Coronary artery (tissue), 2 donors: ENCODE data around the gene SRC.

Experiments used
- DNase-seq: peaks from one replicate; pipeline ENCODE4 v3.0.0-alpha.2; 2017; ENCODE audit warnings: low spot score
- H3K27ac ChIP-seq, 2 donors: fragments of 200-600 bp; sonication (generic); one replicate each; pipeline ENCODE4 v1.5.1; 2016 to 2019
- H3K4me3 ChIP-seq: fragments of 200-600 bp; sonication (generic); 2 replicates; pipeline ENCODE4 v1.5.1; 2016; ENCODE audit warnings: mild to moderate bottlenecking, moderate library complexity
- TF ChIP-seq, protein P1 (sequence below): fragments of 200-600 bp; sonication (generic); IDR thresholded peaks from one replicate; pipeline ENCODE4 v1.5.1; 2019; ENCODE audit warnings: antibody characterized with exemption

Gene SRC

GRCh38 chr20:37395410-37395797, 49.5 kb downstream of the SRC start:
- TF ChIP-seq, protein P1, sequence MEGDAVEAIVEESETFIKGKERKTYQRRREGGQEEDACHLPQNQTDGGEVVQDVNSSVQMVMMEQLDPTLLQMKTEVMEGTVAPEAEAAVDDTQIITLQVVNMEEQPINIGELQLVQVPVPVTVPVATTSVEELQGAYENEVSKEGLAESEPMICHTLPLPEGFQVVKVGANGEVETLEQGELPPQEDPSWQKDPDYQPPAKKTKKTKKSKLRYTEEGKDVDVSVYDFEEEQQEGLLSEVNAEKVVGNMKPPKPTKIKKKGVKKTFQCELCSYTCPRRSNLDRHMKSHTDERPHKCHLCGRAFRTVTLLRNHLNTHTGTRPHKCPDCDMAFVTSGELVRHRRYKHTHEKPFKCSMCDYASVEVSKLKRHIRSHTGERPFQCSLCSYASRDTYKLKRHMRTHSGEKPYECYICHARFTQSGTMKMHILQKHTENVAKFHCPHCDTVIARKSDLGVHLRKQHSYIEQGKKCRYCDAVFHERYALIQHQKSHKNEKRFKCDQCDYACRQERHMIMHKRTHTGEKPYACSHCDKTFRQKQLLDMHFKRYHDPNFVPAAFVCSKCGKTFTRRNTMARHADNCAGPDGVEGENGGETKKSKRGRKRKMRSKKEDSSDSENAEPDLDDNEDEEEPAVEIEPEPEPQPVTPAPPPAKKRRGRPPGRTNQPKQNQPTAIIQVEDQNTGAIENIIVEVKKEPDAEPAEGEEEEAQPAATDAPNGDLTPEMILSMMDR: no peak
- Histone ChIP-seq H3K4me3 (no peak overlapping the region), H3K27ac (peak overlapping the region in 1 of 2 donors; percentile 3)
- DNase-seq: no peak

DNA sequence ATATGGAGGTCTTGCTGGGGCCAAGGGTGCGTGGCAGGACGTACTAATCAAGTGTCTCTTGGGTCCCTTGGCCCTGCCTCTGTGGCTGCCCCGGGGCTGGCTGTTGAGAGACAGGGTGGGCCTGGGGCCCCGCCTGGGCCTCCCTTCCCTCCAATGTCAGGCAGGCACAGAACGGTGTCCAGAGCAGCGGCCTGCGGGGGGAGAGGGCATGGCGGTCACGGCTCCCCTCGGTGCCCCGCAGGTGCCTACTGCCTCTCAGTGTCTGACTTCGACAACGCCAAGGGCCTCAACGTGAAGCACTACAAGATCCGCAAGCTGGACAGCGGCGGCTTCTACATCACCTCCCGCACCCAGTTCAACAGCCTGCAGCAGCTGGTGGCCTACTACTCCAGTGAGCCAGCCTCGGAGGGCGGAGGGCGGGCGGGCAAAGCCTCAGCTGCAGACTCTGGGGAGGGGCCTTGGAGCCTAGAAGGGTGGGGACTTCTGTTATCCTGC, 50.0 kb downstream of the SRC start:
- no peak overlapping the region for H3K4me3 ChIP-seq
- no peak for DNase-seq
- TF ChIP-seq, protein P1: no peak
- peak overlapping the region in 1 of 2 donors; percentile 3 for H3K27ac ChIP-seq

DNA sequence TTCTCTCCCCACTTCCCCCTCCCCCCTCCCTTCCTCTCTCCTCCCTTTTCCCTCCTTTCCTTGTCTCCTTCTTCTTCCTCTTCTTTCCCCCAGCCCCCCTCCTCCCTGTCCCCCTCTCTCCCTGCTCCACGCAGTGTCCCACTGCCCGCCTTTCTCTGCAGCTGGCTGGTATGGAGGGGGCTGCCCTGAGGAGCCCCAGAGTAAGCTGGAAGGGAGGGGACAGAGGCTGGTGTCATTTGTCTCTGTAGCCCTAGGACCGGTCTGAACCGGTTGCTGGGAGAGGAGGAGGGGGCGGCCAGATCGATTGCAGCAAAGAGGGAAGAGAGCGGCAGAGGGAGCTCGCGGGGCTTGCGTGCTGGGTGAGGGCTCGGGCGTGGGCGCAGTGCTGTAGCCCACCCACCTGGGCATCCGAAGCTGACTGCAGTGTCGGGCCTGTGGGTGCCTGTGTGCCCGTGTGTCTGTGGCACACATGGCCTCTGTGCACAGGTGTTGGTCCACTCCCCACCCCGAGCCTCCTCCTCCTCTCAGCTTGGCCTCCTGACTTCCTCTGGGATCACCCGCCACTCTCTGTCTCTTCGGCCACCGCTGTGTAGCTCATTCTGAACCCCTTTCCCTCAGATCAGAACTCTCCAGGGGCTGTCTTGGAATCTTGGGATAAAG, 50.6 kb downstream of the SRC start:
- Histone ChIP-seq H3K4me3 (no peak overlapping the region), H3K27ac (no peak overlapping the region)
- TF ChIP-seq, protein P1: no peak
- no peak for DNase-seq

DNA sequence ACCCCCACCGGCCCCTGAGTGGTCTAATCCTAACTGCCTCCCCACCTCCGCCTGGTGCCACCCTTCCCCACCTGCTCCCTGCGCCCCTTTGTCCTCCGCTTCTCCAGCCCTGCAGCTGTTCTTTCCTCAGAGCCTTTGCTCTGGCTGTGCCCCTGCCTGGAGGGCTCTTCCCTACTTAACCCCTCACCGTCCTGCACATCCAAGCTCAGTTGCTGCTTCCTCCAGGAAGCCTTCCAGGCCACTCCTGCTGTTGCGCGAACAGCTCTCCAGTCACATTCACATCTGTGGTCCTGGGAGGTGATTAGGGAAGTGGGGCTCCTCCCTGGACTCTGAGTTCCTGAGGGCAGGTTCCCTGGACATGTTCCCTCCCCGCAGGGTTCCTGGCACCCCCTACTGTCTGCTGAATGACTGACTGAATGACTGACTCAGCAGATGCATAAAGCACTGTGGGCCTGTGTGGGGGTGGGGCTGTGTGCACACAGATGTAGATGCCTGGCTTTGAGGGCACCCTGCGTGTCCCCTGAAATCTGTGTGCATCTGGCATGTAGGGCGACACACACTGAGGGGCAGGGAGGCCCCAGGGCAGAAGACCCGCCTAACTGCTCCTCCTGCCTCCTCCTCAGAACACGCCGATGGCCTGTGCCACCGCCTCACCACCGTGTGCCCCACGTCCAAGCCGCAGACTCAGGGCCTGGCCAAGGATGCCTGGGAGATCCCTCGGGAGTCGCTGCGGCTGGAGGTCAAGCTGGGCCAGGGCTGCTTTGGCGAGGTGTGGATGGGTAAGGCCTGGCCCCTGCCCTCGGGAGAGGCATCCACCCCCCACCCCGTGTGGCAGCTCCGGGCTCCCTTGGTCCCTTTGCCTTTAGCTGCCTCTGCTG, 51.4 kb downstream of the SRC start:
- Histone ChIP-seq H3K27ac (no peak overlapping the region), H3K4me3 (no peak overlapping the region)
- TF ChIP-seq, protein P1: no peak
- DNase-seq: no peak

DNA sequence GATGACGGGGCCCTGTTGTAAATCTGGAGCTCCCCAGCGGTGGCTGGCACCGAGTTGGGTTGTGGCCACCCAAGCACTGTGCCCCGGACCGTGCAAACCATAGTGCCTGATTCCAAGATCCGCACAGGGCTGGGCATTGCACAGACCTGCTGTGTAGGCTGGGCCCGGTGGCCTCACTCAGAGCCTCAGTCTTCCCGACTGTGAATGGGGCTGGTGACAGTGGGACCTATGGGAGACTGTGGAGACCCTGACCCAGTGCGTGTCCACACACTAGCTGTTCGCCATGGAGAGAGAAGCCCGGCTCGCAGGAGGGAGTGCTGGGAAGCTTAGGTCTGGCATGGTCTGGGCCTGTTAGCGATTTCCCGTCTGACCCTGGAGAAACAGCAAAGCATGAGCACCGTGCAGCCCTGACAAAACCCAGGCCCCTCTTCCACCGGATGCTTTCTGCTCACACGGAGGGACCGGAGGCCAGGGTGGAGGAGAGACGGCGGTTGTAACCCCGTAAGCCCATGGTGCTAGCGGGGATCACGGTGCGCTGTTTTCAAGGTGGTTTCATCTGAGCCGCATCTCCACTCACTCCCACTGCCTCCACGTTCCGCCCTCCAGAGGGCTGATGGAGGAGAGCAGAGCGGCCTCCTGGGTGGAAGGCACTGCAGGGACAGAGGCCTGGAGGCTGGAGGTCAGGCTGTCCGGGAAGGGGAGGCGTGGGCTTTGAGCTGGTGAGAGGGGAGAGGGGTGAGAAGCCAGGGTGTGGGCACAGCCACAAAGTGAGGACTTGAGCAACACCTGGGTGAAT, 52.2 kb downstream of the SRC start:
- H3K27ac ChIP-seq: no peak overlapping the region
- TF ChIP-seq, protein P1: no peak

GRCh38 chr20:37398750-37399621, 53.0 kb downstream of the SRC start:
- TF ChIP-seq, protein P1: no peak
- Histone ChIP-seq H3K27ac (no peak overlapping the region), H3K4me3 (no peak overlapping the region)
- no peak for DNase-seq

More for the DNA sequence above, 52.2 kb downstream of the SRC start:
- DNase-seq: no peak
- H3K4me3 ChIP-seq: no peak overlapping the region
